BLaER1 treated with 17β-estradiol and CSF1 and Interleukin-3, amounts not matched to agents 10 nM and 100 nM (cell line): ENCODE data around the gene ZNF618.

ENCODE experiments used
- H3K27ac ChIP-seq, 11 experiments: shearing (Covaris generic); formaldehyde crosslinking; 2 replicates each; pipeline ENCODE4 v1.8.1; 2022
- H3K27me3 ChIP-seq, 11 experiments: shearing (Covaris generic); formaldehyde crosslinking; 2 replicates each; pipeline ENCODE4 v1.8.1; 2022
- H3K36me3 ChIP-seq, 11 experiments: shearing (Covaris generic); formaldehyde crosslinking; 2 replicates each; pipeline ENCODE4 v1.8.1; 2022
- H3K4me1 ChIP-seq, 10 experiments: shearing (Covaris generic); formaldehyde crosslinking; 2 replicates each; pipeline ENCODE4 v1.8.1; 2022
- H3K4me2 ChIP-seq, 11 experiments: shearing (Covaris generic); formaldehyde crosslinking; 2 replicates each; pipeline ENCODE4 v1.8.1; 2022
- H3K4me3 ChIP-seq, 10 experiments: shearing (Covaris generic); formaldehyde crosslinking; 2 replicates each; pipeline ENCODE4 v1.8.1; 2022
- H3K9ac ChIP-seq, 11 experiments: shearing (Covaris generic); formaldehyde crosslinking; 2 replicates each; pipeline ENCODE4 v1.8.1; 2022
- H3K9me3 ChIP-seq, 11 experiments: shearing (Covaris generic); formaldehyde crosslinking; replicated peaks in 1 of 11; 2 replicates each; pipeline ENCODE4 v1.8.1; 2022
- H4K20me1 ChIP-seq, 11 experiments: shearing (Covaris generic); formaldehyde crosslinking; 2 replicates each; pipeline ENCODE4 v1.8.1; 2022
- Cebpa-rat ChIP-seq, 11 experiments: shearing (Covaris generic); IDR thresholded peaks; 2 replicates each; pipeline ENCODE4 v1.8.1; 2022

ZNF618 gene, protein sequence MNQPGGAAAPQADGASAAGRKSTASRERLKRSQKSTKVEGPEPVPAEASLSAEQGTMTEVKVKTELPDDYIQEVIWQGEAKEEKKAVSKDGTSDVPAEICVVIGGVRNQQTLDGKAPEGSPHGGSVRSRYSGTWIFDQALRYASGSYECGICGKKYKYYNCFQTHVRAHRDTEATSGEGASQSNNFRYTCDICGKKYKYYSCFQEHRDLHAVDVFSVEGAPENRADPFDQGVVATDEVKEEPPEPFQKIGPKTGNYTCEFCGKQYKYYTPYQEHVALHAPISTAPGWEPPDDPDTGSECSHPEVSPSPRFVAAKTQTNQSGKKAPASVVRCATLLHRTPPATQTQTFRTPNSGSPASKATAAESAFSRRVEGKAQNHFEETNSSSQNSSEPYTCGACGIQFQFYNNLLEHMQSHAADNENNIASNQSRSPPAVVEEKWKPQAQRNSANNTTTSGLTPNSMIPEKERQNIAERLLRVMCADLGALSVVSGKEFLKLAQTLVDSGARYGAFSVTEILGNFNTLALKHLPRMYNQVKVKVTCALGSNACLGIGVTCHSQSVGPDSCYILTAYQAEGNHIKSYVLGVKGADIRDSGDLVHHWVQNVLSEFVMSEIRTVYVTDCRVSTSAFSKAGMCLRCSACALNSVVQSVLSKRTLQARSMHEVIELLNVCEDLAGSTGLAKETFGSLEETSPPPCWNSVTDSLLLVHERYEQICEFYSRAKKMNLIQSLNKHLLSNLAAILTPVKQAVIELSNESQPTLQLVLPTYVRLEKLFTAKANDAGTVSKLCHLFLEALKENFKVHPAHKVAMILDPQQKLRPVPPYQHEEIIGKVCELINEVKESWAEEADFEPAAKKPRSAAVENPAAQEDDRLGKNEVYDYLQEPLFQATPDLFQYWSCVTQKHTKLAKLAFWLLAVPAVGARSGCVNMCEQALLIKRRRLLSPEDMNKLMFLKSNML

DNA sequence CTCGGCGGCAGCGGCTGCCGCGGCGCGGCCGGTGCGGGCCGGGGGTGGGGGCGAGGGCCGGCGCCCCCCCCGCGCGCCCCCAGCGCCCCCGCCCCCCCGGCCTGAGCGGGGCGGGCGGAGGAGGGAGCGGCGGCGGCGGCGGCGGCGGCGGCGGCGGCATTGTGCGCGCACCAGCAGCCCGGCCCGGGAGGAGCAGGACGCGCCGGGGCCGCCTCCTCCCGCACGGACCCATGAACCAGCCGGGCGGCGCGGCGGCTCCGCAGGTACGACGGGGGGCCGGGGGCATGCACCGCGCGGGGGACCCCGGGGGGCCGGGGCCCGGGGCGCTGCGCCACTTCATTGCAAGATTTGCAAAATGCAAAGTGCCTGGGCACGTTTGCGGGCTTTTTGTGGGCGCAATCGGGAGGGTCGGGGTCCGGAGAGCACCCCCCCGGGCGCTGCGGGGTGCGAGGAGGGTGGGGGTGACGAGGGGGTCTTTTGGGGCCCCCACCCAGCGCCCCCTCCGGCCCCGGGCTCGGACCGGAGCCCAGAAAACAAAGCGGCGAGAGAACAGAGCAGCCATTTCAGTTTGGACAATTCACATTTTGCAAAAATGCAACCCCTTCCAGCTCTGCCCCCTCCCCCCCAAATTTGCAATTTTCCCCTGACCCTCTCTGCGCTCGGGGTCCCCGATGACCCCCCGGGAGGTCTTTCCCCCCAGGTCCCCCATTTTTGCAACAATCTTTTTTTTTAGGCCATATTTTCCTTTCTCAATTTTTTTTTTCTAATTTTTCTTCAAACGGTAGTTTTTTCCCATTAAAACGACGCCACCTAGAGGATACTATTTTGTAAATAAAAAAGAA is at the start of gene ZNF618:
TSS of gene ZNF618 (plus strand) at position 159 of the 842 bp plus-strand sequence. CDS start at position 231, 72 bp downstream.
- no peaks in the 10 kb centered on the region for H3K9me3 ChIP-seq
- peak within 1 kb of the TSS; percentile 72 to 97 (median 90) for H3K27ac ChIP-seq
- peak within 1 kb of the TSS; percentile 69 to 90 (median 79) for H3K4me3 ChIP-seq
- peak within 1 kb of the TSS; percentile 88 to 96 (median 93) for H3K9ac ChIP-seq
- H3K36me3 ChIP-seq: peaks cover 0 to 21% (median 6%) of the 10 kb centered on the region in 11 experiments; a peak in 6 of 22 replicates
- no peaks in the 10 kb centered on the region for H3K27me3 ChIP-seq
- peaks cover 0 to 13% (median 0%) of the 10 kb centered on the region in 11 experiments; a peak in 4 of 22 replicates for H4K20me1 ChIP-seq
- H3K4me1 ChIP-seq: peaks cover 34 to 82% (median 69%) of the 10 kb centered on the region in 10 experiments
- H3K4me2 ChIP-seq: peak within 1 kb of the TSS; percentile 76 to 94 (median 83)
- no peak for TF ChIP-seq Cebpa-rat (IDR thresholded peaks at IDR 0.05)

DNA sequence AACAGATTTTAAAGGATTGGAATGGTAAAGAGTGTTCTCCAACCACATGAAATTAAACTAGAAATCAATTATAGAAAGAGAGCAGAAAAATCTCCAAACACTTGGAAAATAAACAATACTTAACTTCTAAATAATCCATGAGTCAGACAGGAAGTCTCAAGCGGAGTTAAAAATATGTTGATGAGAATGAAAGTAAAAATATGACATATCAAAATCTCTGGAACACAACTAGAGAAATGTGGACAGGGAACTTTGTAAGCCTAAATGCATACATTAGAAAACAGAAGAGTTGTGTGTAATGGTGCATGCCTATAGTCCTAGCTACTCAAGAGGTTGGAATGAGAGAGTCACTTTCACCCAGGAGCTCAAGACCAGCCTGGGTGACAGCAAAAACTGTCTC is 47.9 kb upstream of the ZNF618 start:
- Histone ChIP-seq H3K36me3 (no peaks in the 10 kb centered on the region), H3K27ac (peak overlapping the region in 8 of 11 experiments; percentile 13 to 63 (median 46); a peak in 13 of 22 replicates), H3K4me3 (no peak overlapping the region; a peak in 1 of 20 replicates), H3K4me2 (peak overlapping the region; percentile 30 to 78 (median 42)), H3K9me3 (peaks cover 40 to 50% (median 42%) of the 10 kb centered on the region in 11 experiments), H3K4me1 (peaks cover 0 to 12% (median 10%) of the 10 kb centered on the region in 10 experiments; a peak in 17 of 20 replicates), H3K9ac (peak overlapping the region in 2 of 11 experiments; percentile 24 to 42; a peak in 3 of 22 replicates), H3K27me3 (no peaks in the 10 kb centered on the region), H4K20me1 (no peaks in the 10 kb centered on the region)
- TF ChIP-seq Cebpa-rat (IDR thresholded peaks at IDR 0.05): no peak

DNA sequence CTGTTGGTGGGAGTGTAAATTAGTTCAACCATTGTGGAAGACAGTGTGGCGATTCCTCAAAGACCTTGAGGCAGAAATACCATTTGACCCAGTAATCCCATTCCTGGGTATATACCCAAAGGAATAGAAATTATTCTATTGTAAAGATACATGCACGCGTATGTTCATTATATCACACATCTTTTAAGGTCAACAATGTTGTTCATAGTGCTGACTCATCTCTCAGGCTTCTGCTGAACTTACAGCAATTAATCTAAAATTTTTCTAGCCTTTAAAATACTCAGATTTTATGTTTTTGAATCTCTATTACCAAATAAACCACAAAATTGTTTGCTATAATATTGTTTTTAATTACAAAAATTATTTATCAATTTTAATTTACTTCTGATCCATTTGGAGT is 38.8 kb upstream of the ZNF618 start:
- no peaks in the 10 kb centered on the region for H3K27me3 ChIP-seq
- no peak overlapping the region for H3K4me3 ChIP-seq
- peaks cover 21 to 33% (median 29%) of the 10 kb centered on the region in 11 experiments for H3K9me3 ChIP-seq
- no peak for TF ChIP-seq Cebpa-rat (IDR thresholded peaks at IDR 0.05)
- H3K4me2 ChIP-seq: no peak overlapping the region
- H3K36me3 ChIP-seq: no peaks in the 10 kb centered on the region
- no peak overlapping the region for H3K27ac ChIP-seq
- no peaks in the 10 kb centered on the region for H4K20me1 ChIP-seq
- no peak overlapping the region for H3K9ac ChIP-seq
- H3K4me1 ChIP-seq: no peaks in the 10 kb centered on the region

DNA sequence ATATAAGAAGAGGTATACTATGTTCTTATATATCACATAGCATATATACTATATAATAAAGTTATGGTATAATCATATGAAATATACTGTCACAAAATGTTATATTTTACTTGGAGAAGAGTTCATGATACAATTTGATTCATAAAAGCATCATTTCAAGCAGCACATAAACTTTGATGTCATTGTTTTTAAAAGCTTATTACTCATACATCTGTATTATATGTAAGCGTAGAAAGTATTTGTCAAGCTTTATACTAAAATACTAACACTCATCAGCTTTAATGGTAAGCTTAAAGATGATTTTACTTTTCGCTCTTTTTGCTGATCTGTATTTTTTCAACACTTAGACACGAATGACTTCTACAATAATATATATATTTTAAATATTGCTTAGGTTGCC is 34.0 kb upstream of the ZNF618 start:
- H3K4me1 ChIP-seq: no peaks in the 10 kb centered on the region

DNA sequence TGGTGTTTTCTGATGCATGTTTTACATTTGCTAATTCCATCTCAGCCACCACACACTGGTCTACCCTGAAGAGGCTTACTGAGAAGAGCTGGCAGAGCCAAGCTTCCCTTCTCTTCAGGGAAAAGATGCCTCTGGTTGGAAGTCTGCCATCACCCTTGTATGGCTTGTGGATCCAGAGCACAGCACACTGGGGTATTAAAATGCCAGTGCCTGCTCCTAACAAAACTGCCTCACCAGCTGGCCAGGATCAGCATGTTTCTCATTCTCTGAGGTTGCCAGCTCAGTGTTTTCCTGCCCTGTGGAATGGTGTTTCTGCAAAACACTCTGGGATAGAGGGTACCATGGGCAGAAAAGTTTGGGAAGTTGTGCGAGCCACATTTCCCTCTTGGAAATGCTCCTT is 31.6 kb upstream of the ZNF618 start:
- TF ChIP-seq Cebpa-rat (IDR thresholded peaks at IDR 0.05): no peak

More for the DNA sequence above, 34.0 kb upstream of the ZNF618 start:
- no peak overlapping the region for H3K9ac ChIP-seq
- no peaks in the 10 kb centered on the region for H3K36me3 ChIP-seq
- H3K9me3 ChIP-seq: peaks cover 17 to 33% (median 23%) of the 10 kb centered on the region in 11 experiments; a peak in 21 of 22 replicates
- no peak overlapping the region for H3K4me3 ChIP-seq
- no peak for TF ChIP-seq Cebpa-rat (IDR thresholded peaks at IDR 0.05)
- H4K20me1 ChIP-seq: no peaks in the 10 kb centered on the region
- no peak overlapping the region for H3K4me2 ChIP-seq
- H3K27me3 ChIP-seq: no peaks in the 10 kb centered on the region
- no peak overlapping the region for H3K27ac ChIP-seq

DNA sequence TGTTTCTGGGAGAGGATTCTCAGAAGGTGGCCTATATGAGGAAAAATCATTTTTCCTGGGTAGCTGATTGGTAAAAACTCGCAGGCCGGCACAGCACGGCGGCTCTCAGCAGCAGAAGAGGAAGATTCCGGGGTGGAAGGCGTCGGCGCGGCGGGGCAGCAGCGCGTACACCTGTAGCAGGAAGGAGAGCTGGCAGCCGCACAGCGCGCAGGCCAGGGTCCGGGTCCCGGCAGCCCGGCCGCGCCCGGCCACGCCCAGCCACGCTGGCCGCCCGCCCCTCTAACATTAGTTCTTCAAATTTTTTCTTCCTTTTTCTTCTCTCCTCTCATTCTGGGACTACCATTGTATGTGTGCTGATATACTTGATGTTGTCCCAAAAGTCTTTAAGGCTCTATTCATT is 24.8 kb upstream of the ZNF618 start:
- peaks cover 0 to 15% (median 0%) of the 10 kb centered on the region in 10 experiments; a peak in 7 of 20 replicates for H3K4me1 ChIP-seq
- H3K36me3 ChIP-seq: no peaks in the 10 kb centered on the region; a peak in 2 of 22 replicates
- H3K27me3 ChIP-seq: no peaks in the 10 kb centered on the region
- H3K27ac ChIP-seq: 0 out of 22 replicates have a peak overlapping the region, but pooled peaks of 1 of the 11 experiments have one; percentile 10
- H3K9me3 ChIP-seq: peaks cover 11 to 36% (median 29%) of the 10 kb centered on the region in 11 experiments
- H3K4me3 ChIP-seq: no peak overlapping the region
- no peak overlapping the region for H3K9ac ChIP-seq
- H3K4me2 ChIP-seq: peak overlapping the region in 1 of 11 experiments; percentile 43; a peak in 2 of 22 replicates
- H4K20me1 ChIP-seq: no peaks in the 10 kb centered on the region
- no peak for TF ChIP-seq Cebpa-rat (IDR thresholded peaks at IDR 0.05)

More for the DNA sequence above, 31.6 kb upstream of the ZNF618 start:
- Histone ChIP-seq H3K27me3 (no peaks in the 10 kb centered on the region), H3K4me3 (no peak overlapping the region), H3K9me3 (peaks cover 17 to 33% (median 23%) of the 10 kb centered on the region in 11 experiments; a peak in 20 of 22 replicates), H3K36me3 (no peaks in the 10 kb centered on the region), H3K4me2 (no peak overlapping the region), H3K27ac (no peak overlapping the region), H3K9ac (no peak overlapping the region), H4K20me1 (no peaks in the 10 kb centered on the region), H3K4me1 (no peaks in the 10 kb centered on the region)

DNA sequence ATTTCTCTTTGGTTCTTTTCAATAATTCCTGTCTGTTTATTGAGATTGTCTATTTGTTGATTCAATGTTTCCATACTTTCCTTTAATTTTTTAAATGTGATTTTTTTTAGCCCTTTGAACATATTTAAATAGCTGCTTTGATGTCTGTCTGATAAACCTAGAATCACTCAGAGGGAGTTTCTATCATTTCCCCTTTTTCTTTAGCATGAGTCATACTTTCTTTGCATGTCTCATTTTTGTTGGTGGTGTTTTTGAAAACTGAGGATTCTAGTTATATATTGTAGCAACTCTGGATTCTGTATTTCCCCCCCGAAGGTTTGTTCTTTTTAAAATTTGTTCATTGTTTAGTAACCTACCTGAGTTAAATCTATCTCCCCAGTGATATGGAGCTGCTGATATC is 24.2 kb upstream of the ZNF618 start:
- Histone ChIP-seq H3K4me2 (peak overlapping the region in 4 of 11 experiments; percentile 21 to 66 (median 45); a peak in 6 of 22 replicates), H3K36me3 (no peaks in the 10 kb centered on the region; a peak in 2 of 22 replicates), H3K27ac (peak overlapping the region in 1 of 11 experiments; percentile 33; a peak in 2 of 22 replicates), H3K27me3 (no peaks in the 10 kb centered on the region), H4K20me1 (no peaks in the 10 kb centered on the region), H3K4me1 (peaks cover 0 to 15% (median 0%) of the 10 kb centered on the region in 10 experiments; a peak in 7 of 20 replicates), H3K9me3 (peaks cover 9 to 32% (median 25%) of the 10 kb centered on the region in 11 experiments), H3K9ac (no peak overlapping the region), H3K4me3 (no peak overlapping the region)
- TF ChIP-seq Cebpa-rat (IDR thresholded peaks at IDR 0.05): no peak

DNA sequence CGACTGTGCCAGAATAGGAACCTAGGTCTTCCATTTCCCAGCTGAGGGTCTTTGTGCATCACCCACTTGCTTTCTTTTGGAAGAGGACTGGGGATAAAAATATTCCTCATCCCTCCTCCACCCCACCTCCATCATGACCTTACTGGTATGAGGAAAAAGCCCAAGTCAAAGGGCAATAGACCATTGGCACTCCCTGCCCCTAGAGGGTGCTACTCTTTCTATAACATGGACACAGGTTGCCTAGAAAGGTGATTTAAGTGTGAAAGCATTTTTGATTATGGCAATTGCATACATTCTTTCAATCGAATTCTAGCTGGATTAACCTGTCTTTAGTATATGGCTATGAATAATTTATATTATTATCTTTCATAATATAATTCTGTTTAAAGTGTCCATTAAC is 22.8 kb upstream of the ZNF618 start:
- H4K20me1 ChIP-seq: no peaks in the 10 kb centered on the region
- H3K4me3 ChIP-seq: no peak overlapping the region
- no peak overlapping the region for H3K27ac ChIP-seq
- H3K9me3 ChIP-seq: peaks cover 9 to 32% (median 25%) of the 10 kb centered on the region in 11 experiments
- H3K27me3 ChIP-seq: no peaks in the 10 kb centered on the region
- H3K4me1 ChIP-seq: peaks cover 0 to 30% (median 0%) of the 10 kb centered on the region in 10 experiments; a peak in 7 of 20 replicates
- H3K9ac ChIP-seq: no peak overlapping the region
- H3K4me2 ChIP-seq: no peak overlapping the region
- no peaks in the 10 kb centered on the region; a peak in 2 of 22 replicates for H3K36me3 ChIP-seq
- no peak for TF ChIP-seq Cebpa-rat (IDR thresholded peaks at IDR 0.05)
